GM21423 (cell line): ENCODE data around the gene BTBD2.
"Not testable (repeated sequence)": the region's sequence is repeated elsewhere in the genome, so short reads cannot be mapped to it uniquely, and the experiment has no call there.

Source experiments
- ATAC-seq: cut with Tn5 transposase; IDR thresholded peaks from one replicate; pipeline ENCODE4 v1.9.1; 2021; ENCODE audit warnings: mild to moderate bottlenecking, moderate library complexity; ENCODE audit not compliant: unreplicated experiment

BTBD2 gene

DNA sequence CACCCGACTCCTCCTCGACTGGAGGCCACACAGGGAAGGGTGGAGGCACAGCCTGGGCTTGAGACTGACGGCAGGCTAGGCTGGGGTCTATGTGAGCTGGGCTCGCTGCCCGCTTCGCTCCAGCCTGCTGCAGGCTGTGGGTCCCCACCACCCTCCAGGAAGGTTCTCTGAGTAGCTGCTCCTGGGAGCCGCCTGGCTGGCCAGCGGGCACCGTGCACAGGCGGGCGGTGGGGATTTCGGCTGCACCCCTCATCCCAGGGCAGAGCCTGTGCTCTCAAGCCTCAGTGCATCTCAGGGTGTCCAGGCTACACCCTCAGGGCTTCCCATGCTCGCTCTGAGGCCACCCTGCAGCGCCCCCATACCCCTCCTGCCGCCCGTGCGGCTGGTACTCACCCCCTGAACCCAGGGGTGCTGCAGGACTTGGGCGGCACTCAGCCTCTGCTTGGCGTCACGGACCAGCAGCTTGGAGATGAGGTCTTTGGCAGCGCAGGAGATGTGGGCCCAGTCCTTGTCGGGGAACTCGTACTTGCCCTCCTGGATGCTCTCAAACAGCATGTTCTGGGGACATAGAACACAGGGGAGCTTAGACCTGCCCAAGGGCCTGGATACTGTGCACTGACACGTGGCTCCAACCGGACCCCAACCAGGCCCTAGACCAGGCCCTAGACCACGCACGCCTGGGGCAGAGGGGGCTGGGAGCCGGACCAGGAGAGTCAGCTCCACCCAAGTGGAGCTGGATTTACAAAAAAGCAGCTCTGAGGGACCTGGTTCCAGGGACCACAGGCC lies 25.3 kb upstream of the BTBD2 start:
- no peak for ATAC-seq

DNA sequence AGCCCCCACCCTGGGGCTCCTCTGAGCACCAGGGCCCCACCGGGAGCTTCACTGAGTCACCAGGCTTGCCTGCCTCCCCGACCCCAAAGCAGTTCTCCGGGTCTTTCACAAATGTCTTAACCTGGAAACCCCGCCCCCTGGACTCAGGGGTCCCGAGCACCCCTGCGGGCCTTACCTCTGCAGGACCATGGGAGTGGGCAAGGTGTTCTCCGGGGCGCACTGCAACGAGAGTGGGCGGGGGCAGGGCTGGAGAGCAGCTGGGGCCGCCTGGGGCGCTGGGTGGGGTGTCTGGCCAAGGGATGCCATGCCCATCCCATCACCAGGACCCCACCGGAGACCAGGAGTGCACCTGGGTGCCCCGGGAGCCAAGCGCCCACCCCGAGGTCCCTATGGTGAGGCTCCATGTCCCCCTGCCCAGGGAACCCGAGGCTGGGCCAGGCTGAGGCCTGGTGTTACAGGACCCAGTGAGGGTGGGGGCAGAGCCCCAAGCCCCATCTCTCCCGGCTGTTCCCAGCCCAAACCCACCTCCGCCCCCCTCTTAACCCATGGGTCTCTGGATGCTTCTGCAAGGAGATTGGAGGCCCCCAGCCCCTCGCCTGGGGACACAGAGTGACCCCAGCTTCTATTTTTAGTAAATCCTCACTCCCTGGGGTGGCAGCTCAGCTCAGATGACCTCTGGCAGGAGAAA lies 24.6 kb upstream of the BTBD2 start:
- no peak for ATAC-seq

- ATAC-seq = no peak
These were observed 23.8 kb upstream of the BTBD2 start for GRCh38 chr19:2039089-2039958.

- ATAC-seq = no peak
These were observed 23.0 kb upstream of the BTBD2 start for GRCh38 chr19:2038284-2039088.

- ATAC-seq = no peak
These were observed 22.2 kb upstream of the BTBD2 start for GRCh38 chr19:2037651-2038255.

- ATAC-seq = no peak
These were observed 20.9 kb upstream of the BTBD2 start for GRCh38 chr19:2036424-2036823.

DNA sequence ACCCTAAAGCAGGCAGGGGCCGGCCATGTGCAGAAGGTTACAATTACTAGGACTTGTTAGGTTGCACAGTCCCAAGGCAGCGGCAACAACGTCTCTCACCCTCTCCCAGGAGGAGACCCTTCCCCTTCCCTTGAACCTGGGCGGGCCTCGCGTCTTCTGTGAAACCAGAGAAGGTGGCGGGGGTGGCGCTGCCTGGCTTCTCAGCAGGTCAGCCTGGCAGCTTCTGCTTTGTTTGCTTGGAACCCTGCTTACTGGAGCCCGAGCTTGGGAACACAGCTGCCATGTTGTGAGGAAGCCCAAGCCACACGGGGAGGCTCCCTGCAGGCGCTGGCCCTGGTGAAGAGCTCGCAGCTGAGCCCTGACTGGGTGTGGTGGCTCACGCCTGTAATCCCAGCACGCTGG lies 20.1 kb upstream of the BTBD2 start:
- ATAC-seq = no peak

GRCh38 chr19:2034729-2035589 lies 19.4 kb upstream of the BTBD2 start:
- ATAC-seq = no peak

DNA sequence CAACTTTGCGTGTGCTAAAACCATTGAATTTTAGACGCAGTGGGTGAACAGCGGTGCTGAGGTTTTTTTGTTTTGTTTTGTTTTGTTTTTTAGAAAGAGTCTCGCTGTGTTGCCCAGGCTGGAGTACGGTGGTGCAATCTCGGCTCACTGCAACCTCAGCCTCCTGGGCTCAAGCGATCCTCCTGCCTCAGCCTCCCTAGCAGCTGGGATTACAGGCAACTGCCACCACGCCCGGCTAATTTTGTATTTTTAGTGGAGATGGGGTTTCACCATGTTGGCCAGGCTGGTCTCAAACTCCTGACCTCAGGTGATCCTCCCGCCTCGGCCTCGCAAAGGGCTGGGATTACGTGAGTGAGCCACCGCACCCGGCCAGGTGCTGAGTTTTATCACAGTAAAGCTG lies 18.7 kb upstream of the BTBD2 start:
- ATAC-seq = not testable (repeated sequence)

DNA sequence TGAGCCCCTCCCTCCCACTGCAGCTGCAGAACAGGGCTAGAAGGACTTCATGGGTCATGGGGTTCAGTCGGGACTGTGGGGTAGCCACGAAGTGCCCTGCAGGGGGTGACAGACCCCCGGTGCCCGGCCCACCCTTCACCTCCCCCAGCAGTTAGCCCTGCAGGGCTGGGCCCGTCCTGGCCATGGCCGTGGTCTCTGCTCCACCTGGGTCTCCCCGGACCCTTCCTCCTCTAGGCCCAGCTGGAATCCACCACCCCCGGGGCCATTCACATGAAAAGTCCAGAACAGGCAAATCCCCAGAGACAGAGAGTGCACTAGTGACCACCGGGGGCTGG lies 18.3 kb upstream of the BTBD2 start:
- no peak for ATAC-seq

- no peak for ATAC-seq
These were observed 17.8 kb upstream of the BTBD2 start for GRCh38 chr19:2033115-2033824.

DNA sequence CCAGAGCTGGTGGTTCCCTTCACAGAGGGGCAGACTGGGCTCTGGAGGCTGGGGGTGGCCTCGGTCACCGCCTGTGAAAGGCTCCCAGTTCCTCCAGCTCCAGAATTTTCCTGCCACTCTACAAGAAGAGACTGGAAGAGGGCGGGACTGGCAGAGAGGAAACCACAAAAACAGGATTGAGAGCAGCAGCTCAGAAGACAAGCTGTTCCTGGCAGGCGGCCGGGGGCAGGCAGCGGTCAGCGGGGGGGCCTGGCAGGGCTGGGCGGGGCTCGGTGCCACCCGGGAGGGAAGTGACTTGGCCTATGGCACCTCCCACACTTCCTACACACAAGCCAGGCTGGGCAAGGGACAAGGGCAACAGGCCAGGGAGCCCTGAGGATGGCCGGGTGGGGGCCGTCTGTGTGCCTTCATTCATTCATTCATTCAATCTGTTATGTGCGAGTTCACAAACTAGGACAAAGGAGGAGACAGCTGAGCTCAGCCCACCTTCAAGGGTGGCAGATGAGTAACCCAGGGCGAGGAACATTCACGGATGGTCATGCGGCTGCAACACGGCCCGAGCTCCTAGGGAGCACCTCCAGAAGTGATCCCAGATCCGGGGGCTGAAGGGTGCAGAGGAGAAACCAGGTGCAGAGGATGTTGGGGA lies 16.9 kb upstream of the BTBD2 start:
- ATAC-seq = no peak

- no peak for ATAC-seq
These were observed 11.8 kb upstream of the BTBD2 start for GRCh38 chr19:2027361-2027760.

GRCh38 chr19:2026770-2027169 lies 11.3 kb upstream of the BTBD2 start:
- ATAC-seq = no peak

- ATAC-seq = no peak
These were observed 6.8 kb upstream of the BTBD2 start for GRCh38 chr19:2022289-2022688.

GRCh38 chr19:2021453-2022140 lies 6.1 kb upstream of the BTBD2 start:
- ATAC-seq = no peak

DNA sequence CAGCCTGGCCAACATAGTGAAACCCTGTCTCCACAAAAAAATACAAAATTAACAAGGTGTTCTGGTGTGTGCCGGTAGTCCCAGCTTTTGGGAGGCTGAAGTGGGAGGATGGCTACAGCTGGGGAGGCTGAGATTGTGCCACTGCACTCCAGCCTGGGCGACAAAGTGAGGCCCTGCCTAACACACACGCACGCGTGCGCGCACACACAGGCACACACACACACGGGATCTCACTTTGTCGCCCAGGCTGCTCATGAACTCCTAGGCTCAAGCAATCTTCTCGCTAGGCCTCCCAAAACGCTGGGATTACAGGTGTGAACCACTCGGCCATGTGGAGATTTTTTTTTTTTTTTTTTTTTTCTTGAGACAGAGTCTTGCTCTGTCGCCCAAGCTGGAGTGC lies 3.2 kb upstream of the BTBD2 start:
- ATAC-seq = no peak
